Measurements from ENCODE around the gene IL34. TPM values are rescaled to one million over a fixed set of nuclear protein-coding genes. Genes with fewer than 3 reads are reported as not detected.

The IL34 gene
- polyA plus RNA-seq, 1 donor (not counting 4 experiments of a cell fraction or from before 2014, with no cell fraction given), result 0.08 TPM

GRCh38 chr16:70662991-70663523 lies 16.7 kb downstream of the IL34 start:
- no peaks in the 10 kb centered on the region for H4K20me1 ChIP-seq (ENCODE audit: control insufficient read depth, extremely low read depth, insufficient read depth, low read length)
- no peak overlapping the region for H3K4me2 ChIP-seq (ENCODE audit: control insufficient read depth, extremely low read depth, insufficient read depth, low read depth, low read length)
- no peaks in the 10 kb centered on the region for H3K79me2 ChIP-seq (ENCODE audit: control insufficient read depth, insufficient read depth, low read length)
- H3K27me3 ChIP-seq (ENCODE audit: control insufficient read depth, extremely low read depth, insufficient read depth, low read length), result no peaks in the 10 kb centered on the region
- no peak overlapping the region for H3K9ac ChIP-seq (ENCODE audit: control insufficient read depth, extremely low read depth, insufficient read depth, low read length)
- H3K27ac ChIP-seq (ENCODE audit: control insufficient read depth, insufficient read depth, low read length), result no peak overlapping the region
- no peak overlapping the region for H2AFZ ChIP-seq (ENCODE audit: control insufficient read depth, low read length)
- H3K36me3 ChIP-seq (ENCODE audit: control insufficient read depth in 2 of 2, extremely low read depth in 1 of 2, insufficient read depth in 2 of 2, low read length in 2 of 2), result peaks cover 10 to 11% of the 10 kb centered on the region in 2 experiments
- no peak for TF ChIP-seq EZH2 (IDR thresholded peaks at IDR 0.05; ENCODE audit: low read length)
- no peak for TF ChIP-seq CTCF (optimal IDR thresholded peaks at IDR 0.05 in 1 of 3, IDR thresholded peaks at IDR 0.05 in 1 of 3, conservative IDR thresholded peaks at IDR 0.05 in 1 of 3; ENCODE audit: extremely low read depth in 1 of 3, insufficient read depth in 2 of 3, low read length in 3 of 3)
- H3K4me3 ChIP-seq (ENCODE audit: control insufficient read depth in 2 of 3, extremely low read depth in 1 of 3, insufficient read depth in 2 of 3, low read depth in 1 of 3, low read length in 3 of 3), result no peak overlapping the region
- H3K4me1 ChIP-seq (ENCODE audit: control insufficient read depth, extremely low read depth, insufficient read depth, low read length), result no peaks in the 10 kb centered on the region
- no peaks in the 10 kb centered on the region for H3K9me3 ChIP-seq (ENCODE audit: control insufficient read depth, low read depth, low read length)
- dilution Hi-C loops (cut with MboI; ENCODE audit: extremely low pct_ligation_motif_present, low sequenced_read_pairs), result no loop called here
- H3K9me1 ChIP-seq (ENCODE audit: control insufficient read depth, extremely low read depth, insufficient read depth, low read length), result no peaks in the 10 kb centered on the region
- no peak for FAIRE-seq
- no peak for DNase-seq (ENCODE audit: low read depth, low spot score)

GRCh38 chr16:70663524-70664324 lies 17.4 kb downstream of the IL34 start:
- Histone ChIP-seq H3K9me1 (ENCODE audit: control insufficient read depth, extremely low read depth, insufficient read depth, low read length) (no peaks in the 10 kb centered on the region), H3K27ac (ENCODE audit: control insufficient read depth, insufficient read depth, low read length) (no peak overlapping the region), H3K79me2 (ENCODE audit: control insufficient read depth, insufficient read depth, low read length) (no peaks in the 10 kb centered on the region), H3K9ac (ENCODE audit: control insufficient read depth, extremely low read depth, insufficient read depth, low read length) (no peak overlapping the region), H3K4me1 (ENCODE audit: control insufficient read depth, extremely low read depth, insufficient read depth, low read length) (no peaks in the 10 kb centered on the region), H3K27me3 (ENCODE audit: control insufficient read depth, extremely low read depth, insufficient read depth, low read length) (no peaks in the 10 kb centered on the region), H4K20me1 (ENCODE audit: control insufficient read depth, extremely low read depth, insufficient read depth, low read length) (no peaks in the 10 kb centered on the region), H3K36me3 (ENCODE audit: control insufficient read depth in 2 of 2, extremely low read depth in 1 of 2, insufficient read depth in 2 of 2, low read length in 2 of 2) (peaks cover 11 to 13% of the 10 kb centered on the region in 2 experiments), H3K4me2 (ENCODE audit: control insufficient read depth, extremely low read depth, insufficient read depth, low read depth, low read length) (no peak overlapping the region), H3K9me3 (ENCODE audit: control insufficient read depth, low read depth, low read length) (no peaks in the 10 kb centered on the region), H2AFZ (ENCODE audit: control insufficient read depth, low read length) (no peak overlapping the region), H3K4me3 (ENCODE audit: control insufficient read depth in 2 of 3, extremely low read depth in 1 of 3, insufficient read depth in 2 of 3, low read depth in 1 of 3, low read length in 3 of 3) (no peak overlapping the region)
- dilution Hi-C loops (cut with MboI; ENCODE audit: extremely low pct_ligation_motif_present, low sequenced_read_pairs), result no loop called here
- no peak for FAIRE-seq
- DNase-seq (ENCODE audit: low read depth, low spot score), result no peak
- TF ChIP-seq CTCF (optimal IDR thresholded peaks at IDR 0.05 in 1 of 3, IDR thresholded peaks at IDR 0.05 in 1 of 3, conservative IDR thresholded peaks at IDR 0.05 in 1 of 3; ENCODE audit: extremely low read depth in 1 of 3, insufficient read depth in 2 of 3, low read length in 3 of 3) (no peak), EZH2 (IDR thresholded peaks at IDR 0.05; ENCODE audit: low read length) (no peak)
